ENCODE results near the gene AMPD2. TPM values are rescaled to one million over a fixed set of nuclear protein-coding genes. Genes with fewer than 3 reads are reported as not detected.

AMPD2 gene
- polyA plus RNA-seq, 3 donors = 75.0 to 961 (median 117) TPM

GRCh38 chr1:109603229-109603628, 16.4 kb upstream of the AMPD2 start:
- no peak for TF ChIP-seq CTCF (IDR thresholded peaks at IDR 0.05)
- Mint-ChIP-seq H3K4me3 (no peak overlapping the region), H3K4me1 (peaks cover 44% of the 10 kb centered on the region), H3K27ac (no peak overlapping the region), H3K9me3 (no peaks in the 10 kb centered on the region), H3K36me3 (peaks cover 29 to 39% of the 10 kb centered on the region in 2 donors), H3K27me3 (ENCODE audit: low read depth in 3 of 3) (no peaks in the 10 kb centered on the region)
- Histone ChIP-seq H3K9ac (ENCODE audit: insufficient read depth, low read length, poor library complexity, severe bottlenecking) (no peak overlapping the region), H3K27me3 (ENCODE audit: control insufficient read depth in 2 of 2, insufficient read depth in 2 of 2, low read length in 2 of 2) (no peaks in the 10 kb centered on the region), H3K79me2 (ENCODE audit: insufficient read depth, low read length) (no peaks in the 10 kb centered on the region), H3K36me3 (replicated peaks in 1 of 2; ENCODE audit: control insufficient read depth in 1 of 2, insufficient read depth in 2 of 2, low read length in 2 of 2) (peaks cover 0 to 20% of the 10 kb centered on the region in 2 donors), H3K9me3 (replicated peaks in 1 of 2; ENCODE audit: control insufficient read depth in 1 of 2, insufficient read depth in 1 of 2, low read length in 2 of 2) (no peaks in the 10 kb centered on the region), H2AFZ (ENCODE audit: insufficient read depth, low read depth, low read length, poor library complexity, severe bottlenecking) (no peak overlapping the region), H3K4me1 (ENCODE audit: control insufficient read depth in 1 of 2, insufficient read depth in 2 of 2, low read length in 2 of 2) (peaks cover 30 to 33% of the 10 kb centered on the region in 2 donors), H3K27ac (ENCODE audit: low read depth in 1 of 2, low read length in 2 of 2) (no peak overlapping the region), H3K4me2 (replicated peaks; ENCODE audit: extremely low read depth, low read length, poor library complexity, severe bottlenecking) (no peak overlapping the region), H4K20me1 (ENCODE audit: insufficient read depth, low read length) (no peaks in the 10 kb centered on the region), H3K4me3 (replicated peaks in 1 of 3; ENCODE audit: low read depth in 2 of 3, low read length in 3 of 3) (no peak overlapping the region)
- DNase-seq = no peak
- no CpG with 5 or more reads among the region's 3 CpGs for WGBS (ENCODE audit: insufficient coverage)
- intact Hi-C loops (cut with micrococcal nuclease) = no loop called here

- Histone ChIP-seq H3K9ac (ENCODE audit: insufficient read depth, low read length, poor library complexity, severe bottlenecking) (no peak overlapping the region), H3K79me2 (ENCODE audit: insufficient read depth, low read length) (no peaks in the 10 kb centered on the region), H3K27ac (ENCODE audit: low read depth in 1 of 2, low read length in 2 of 2) (no peak overlapping the region), H4K20me1 (ENCODE audit: insufficient read depth, low read length) (no peaks in the 10 kb centered on the region), H3K4me1 (ENCODE audit: control insufficient read depth in 1 of 2, insufficient read depth in 2 of 2, low read length in 2 of 2) (peaks cover 33 to 37% of the 10 kb centered on the region in 2 donors), H3K4me3 (replicated peaks in 1 of 3; ENCODE audit: low read depth in 2 of 3, low read length in 3 of 3) (no peak overlapping the region), H3K36me3 (replicated peaks in 1 of 2; ENCODE audit: control insufficient read depth in 1 of 2, insufficient read depth in 2 of 2, low read length in 2 of 2) (peaks cover 0 to 5% of the 10 kb centered on the region in 2 donors), H2AFZ (ENCODE audit: insufficient read depth, low read depth, low read length, poor library complexity, severe bottlenecking) (no peak overlapping the region), H3K27me3 (ENCODE audit: control insufficient read depth in 2 of 2, insufficient read depth in 2 of 2, low read length in 2 of 2) (no peaks in the 10 kb centered on the region), H3K9me3 (replicated peaks in 1 of 2; ENCODE audit: control insufficient read depth in 1 of 2, insufficient read depth in 1 of 2, low read length in 2 of 2) (no peaks in the 10 kb centered on the region), H3K4me2 (replicated peaks; ENCODE audit: extremely low read depth, low read length, poor library complexity, severe bottlenecking) (no peak overlapping the region)
- no peaks in the 10 kb centered on the region for H3K27me3 Mint-ChIP-seq (ENCODE audit: low read depth in 3 of 3)
- no CpG with 5 or more reads among the region's 1 CpG for WGBS (ENCODE audit: insufficient coverage)
- intact Hi-C loops (cut with micrococcal nuclease) = no loop called here
- peak overlapping the region in 1 of 7 donors; percentile 69 for H3K27ac Mint-ChIP-seq
- DNase-seq = no peak
- H3K36me3 Mint-ChIP-seq = peaks cover 11 to 21% of the 10 kb centered on the region in 2 donors
- H3K4me3 Mint-ChIP-seq = no peak overlapping the region
- no peak for TF ChIP-seq CTCF (IDR thresholded peaks at IDR 0.05)
- peaks cover 52% of the 10 kb centered on the region for H3K4me1 Mint-ChIP-seq
- no peaks in the 10 kb centered on the region for H3K9me3 Mint-ChIP-seq
Measured at GRCh38 chr1:109605381-109605780, 14.3 kb upstream of the AMPD2 start.
